Esophagus squamous epithelium (tissue), 5 donors: ENCODE results near the gene LINGO4. TPM values are rescaled to one million over a fixed set of nuclear protein-coding genes. Genes with fewer than 3 reads are reported as not detected.

Source experiments
- DNase-seq: peaks from one replicate; lab custom pipeline; 2025; lab: John Stamatoyannopoulos, UW
- H3K27ac ChIP-seq, 4 donors: fragments of 200-600 bp; sonication (generic); one replicate each; pipeline ENCODE4 v1.5.1; 2016 to 2019; ENCODE audit warnings: mild to moderate bottlenecking in 1 of 4
- H3K27me3 ChIP-seq, 4 donors: fragments of 200-600 bp; sonication (generic); 1 replicate in 3 of 4; 2 replicates in 1 of 4; pipeline versions ENCODE4 v1.5.1 to v1.6.0; 2017 to 2021; ENCODE audit warnings: antibody characterized with exemption in 1 of 4
- H3K36me3 ChIP-seq, 3 donors: fragments of 200-600 bp; sonication (generic); one replicate each; pipeline ENCODE4 v1.5.1; 2016 to 2019
- H3K4me1 ChIP-seq, 3 donors: fragments of 200-600 bp; sonication (generic); one replicate each; pipeline ENCODE4 v1.5.1; 2017 to 2019
- H3K4me3 ChIP-seq, 4 donors: fragments of 200-600 bp; sonication (generic); 1 replicate in 3 of 4; 2 replicates in 1 of 4; pipeline ENCODE4 v1.5.1; 2016 to 2019; ENCODE audit warnings: mild to moderate bottlenecking in 2 of 4, moderate library complexity in 1 of 4
- H3K9me3 ChIP-seq, 3 donors: fragments of 200-600 bp; sonication (generic); one replicate each; pipeline ENCODE4 v1.5.1; 2016 to 2019
- CTCF ChIP-seq, 6 experiments: fragments of 450-650 bp in 4 of 6; fragments of 200-600 bp in 2 of 6; sonication (generic) in 2 of 6; IDR thresholded peaks; one replicate each; pipeline ENCODE4 v1.5.1; 2016 to 2019; ENCODE audit warnings: antibody characterized with exemption in 6 of 6, mild to moderate bottlenecking in 4 of 6, moderate library complexity in 4 of 6
- POLR2A ChIP-seq, 4 donors: fragments of 450-650 bp; IDR thresholded peaks; one replicate each; pipeline ENCODE4 v1.6.1; 2017; ENCODE audit warnings: antibody characterized with exemption in 4 of 4, mild to moderate bottlenecking in 4 of 4, moderate library complexity in 3 of 4
- WGBS, 2 donors: methylation state at CpG; one replicate each; pipeline ENCODE4 v1.1.5; 2018; 5-methylcytosine and 5-hydroxymethylcytosine counted together
- intact Hi-C: fragments of 100-400 bp; cut with DNase I; formaldehyde crosslinking; loops from one replicate; pipeline ENCODE4 v1.15.0; 2022
- total RNA-seq, 4 donors: library from RNA; depleted of rRNA; stranded (reverse); fragments of >200 nt; gene quantifications; one replicate each; pipeline ENCODE4 v1.1.0, GENCODE V29; 2016
- donor health status: DM: yes; HTN: yes; CAD: no.

The LINGO4 gene
- total RNA-seq, 4 donors from 2014 or later, result 0.19 TPM; not detected in 3

- intact Hi-C loops, result no loop called here
- Histone ChIP-seq H3K4me3 (peak overlapping the region; percentile 32 to 69 (median 51)), H3K27me3 (peaks cover 0 to 41% (median 0%) of the 10 kb centered on the region in 4 donors)
Observed at GRCh38 chr1:151839082-151839412, 33.8 kb upstream of the LINGO4 start.

GRCh38 chr1:151838222-151839081 is 33.2 kb upstream of the LINGO4 start:
- DNase-seq, result no peak

More at GRCh38 chr1:151839082-151839412, 33.8 kb upstream of the LINGO4 start:
- TF ChIP-seq CTCF (IDR thresholded peaks at IDR 0.05), result no peak
- no peak for TF ChIP-seq POLR2A (IDR thresholded peaks at IDR 0.05)
- Histone ChIP-seq H3K36me3 (no peaks in the 10 kb centered on the region), H3K4me1 (peaks cover 12 to 43% (median 21%) of the 10 kb centered on the region in 3 donors), H3K27ac (peak overlapping the region; percentile 75 to 88 (median 80)), H3K9me3 (no peaks in the 10 kb centered on the region)
- 54 to 60% methylated on average over 15 of the region's 16 CpGs for WGBS, 2 donors
- DNase-seq, result no peak

GRCh38 chr1:151837884-151838221 is 32.6 kb upstream of the LINGO4 start:
- WGBS, 2 donors, result 46 to 65% methylated on average over 3 to 8 of the region's 26 CpGs
- Histone ChIP-seq H3K9me3 (no peaks in the 10 kb centered on the region), H3K36me3 (no peaks in the 10 kb centered on the region), H3K27ac (peak overlapping the region in 3 of 4 donors; percentile 68 to 88 (median 76)), H3K4me3 (peak overlapping the region; percentile 32 to 69 (median 51)), H3K4me1 (peaks cover 12 to 53% (median 21%) of the 10 kb centered on the region in 3 donors), H3K27me3 (peaks cover 0 to 41% (median 0%) of the 10 kb centered on the region in 4 donors)
- TF ChIP-seq POLR2A (IDR thresholded peaks at IDR 0.05), result no peak
- TF ChIP-seq CTCF (IDR thresholded peaks at IDR 0.05), result no peak
- intact Hi-C loops, result no loop called here
- no peak for DNase-seq

More at GRCh38 chr1:151838222-151839081, 33.2 kb upstream of the LINGO4 start:
- Histone ChIP-seq H3K4me1 (peaks cover 12 to 47% (median 21%) of the 10 kb centered on the region in 3 donors), H3K9me3 (no peaks in the 10 kb centered on the region), H3K27me3 (peaks cover 0 to 41% (median 0%) of the 10 kb centered on the region in 4 donors), H3K4me3 (peak overlapping the region; percentile 32 to 69 (median 51)), H3K27ac (peak overlapping the region in 3 of 4 donors; percentile 68 to 88 (median 76)), H3K36me3 (no peaks in the 10 kb centered on the region)
- 60% methylated on average over 4 of the region's 117 CpGs; no CpG with 5 or more reads in 1 of the 2 donors for WGBS, 2 donors
- TF ChIP-seq POLR2A (IDR thresholded peaks at IDR 0.05), result no peak
- TF ChIP-seq CTCF (IDR thresholded peaks at IDR 0.05), result no peak
- intact Hi-C loops, result no loop called here

- Histone ChIP-seq H3K27me3 (peaks cover 0 to 41% (median 0%) of the 10 kb centered on the region in 4 donors), H3K27ac (peak overlapping the region in 3 of 4 donors; percentile 29 to 88 (median 68)), H3K9me3 (no peaks in the 10 kb centered on the region), H3K36me3 (no peaks in the 10 kb centered on the region), H3K4me3 (no peak overlapping the region), H3K4me1 (peaks cover 17 to 59% (median 26%) of the 10 kb centered on the region in 3 donors)
- intact Hi-C loops, result no loop called here
- WGBS, 2 donors, result 40% methylated on average over 1 of the region's 3 CpGs; no CpG with 5 or more reads in 1 of the 2 donors
- TF ChIP-seq CTCF (IDR thresholded peaks at IDR 0.05) (no peak), POLR2A (IDR thresholded peaks at IDR 0.05) (no peak)
- DNase-seq, result no peak
Observed at GRCh38 chr1:151837197-151837596, 32.0 kb upstream of the LINGO4 start.

GRCh38 chr1:151835596-151835995 is 30.4 kb upstream of the LINGO4 start:
- Histone ChIP-seq H3K4me1 (peaks cover 23 to 72% (median 34%) of the 10 kb centered on the region in 3 donors), H3K4me3 (no peak overlapping the region), H3K27me3 (peaks cover 0 to 40% (median 0%) of the 10 kb centered on the region in 4 donors), H3K27ac (no peak overlapping the region), H3K9me3 (no peaks in the 10 kb centered on the region), H3K36me3 (no peaks in the 10 kb centered on the region)
- no peak for DNase-seq
- intact Hi-C loops, result no loop called here
- WGBS, 2 donors, result 93 to 100% methylated on average over 4 to 7 of the region's 7 CpGs
- TF ChIP-seq CTCF (IDR thresholded peaks at IDR 0.05) (no peak), POLR2A (IDR thresholded peaks at IDR 0.05) (no peak)
